NCI-H1436 (cell line): ENCODE measurements around the gene TUBB4A.
A peak's percentile ranks its signal among the peaks of the same experiment; 100 is the strongest.
"Not testable (repeated sequence)": the region's sequence is repeated elsewhere in the genome, so short reads cannot be mapped to it uniquely, and the experiment has no call there.

Experiments
- DNase-seq: peaks from one replicate; lab custom pipeline; 2025; lab: John Stamatoyannopoulos, UW

The TUBB4A gene

GRCh38 chr19:6524311-6524710 lies 22.2 kb upstream of the TUBB4A start:
- DNase-seq = no peak

- DNase-seq = no peak
These were observed 20.6 kb upstream of the TUBB4A start for GRCh38 chr19:6522712-6523111.

GRCh38 chr19:6521718-6522646 lies 19.9 kb upstream of the TUBB4A start:
- no peak for DNase-seq

- no peak for DNase-seq
These were observed 17.2 kb upstream of the TUBB4A start for GRCh38 chr19:6519289-6519688.

- DNase-seq = no peak
These were observed 16.2 kb upstream of the TUBB4A start for GRCh38 chr19:6518145-6518911.

GRCh38 chr19:6516659-6517291 lies 14.7 kb upstream of the TUBB4A start:
- DNase-seq = peak; percentile 82

- peak; percentile 42 for DNase-seq
These were observed 14.0 kb upstream of the TUBB4A start for GRCh38 chr19:6516018-6516658.

GRCh38 chr19:6514926-6515544 lies 12.9 kb upstream of the TUBB4A start:
- no peak for DNase-seq

GRCh38 chr19:6514089-6514488 lies 12.0 kb upstream of the TUBB4A start:
- DNase-seq = no peak

- DNase-seq = no peak
These were observed 8.5 kb upstream of the TUBB4A start for GRCh38 chr19:6510618-6511017.

GRCh38 chr19:6509118-6509971 lies 7.2 kb upstream of the TUBB4A start:
- DNase-seq = no peak

- not testable (repeated sequence) for DNase-seq
These were observed 6.1 kb upstream of the TUBB4A start for GRCh38 chr19:6508028-6508771.

GRCh38 chr19:6503407-6504201 lies 1.5 kb upstream of the TUBB4A start:
- no peak for DNase-seq

GRCh38 chr19:6500837-6501739 lies 1.0 kb downstream of the TUBB4A start:
- DNase-seq = no peak

- DNase-seq = no peak
These were observed 2.9 kb downstream of the TUBB4A start for GRCh38 chr19:6499052-6499790.

GRCh38 chr19:6498294-6499036 lies 3.6 kb downstream of the TUBB4A start:
- DNase-seq = no peak

- no peak for DNase-seq
These were observed 6.2 kb downstream of the TUBB4A start for GRCh38 chr19:6495947-6496346.
